Putamen (tissue), 1 donor: ENCODE data around the gene IQCK.

Source experiments
- DNase-seq: peaks from one replicate; pipeline ENCODE4 v3.0.0-alpha.2; 2016; ENCODE audit warnings: low spot score

The IQCK gene

GRCh38 chr16:19884611-19885450, 166.8 kb downstream of the IQCK start, which contains the start of gene GPRC5B:
Gene GPRC5B, minus strand, starts transcription at chr16:19884848. Its CDS starts 12,003 bp downstream, at chr16:19872845.
- peak; percentile 76 for DNase-seq

GRCh38 chr16:19885451-19886072, 167.5 kb downstream of the IQCK start:
- no peak for DNase-seq

- DNase-seq, result peak; percentile 86
Observed at GRCh38 chr16:19886073-19886941, 168.2 kb downstream of the IQCK start.

- DNase-seq, result no peak
Observed at GRCh38 chr16:19888834-19889233, 170.8 kb downstream of the IQCK start.

GRCh38 chr16:19890901-19891300, 172.8 kb downstream of the IQCK start:
- DNase-seq, result no peak

GRCh38 chr16:19892902-19893301, 174.8 kb downstream of the IQCK start:
- no peak for DNase-seq

GRCh38 chr16:19894586-19894985, 176.5 kb downstream of the IQCK start:
- no peak for DNase-seq

GRCh38 chr16:19896951-19897350, 178.9 kb downstream of the IQCK start:
- DNase-seq, result no peak

- DNase-seq, result no peak
Observed at GRCh38 chr16:19898166-19898565, 180.1 kb downstream of the IQCK start.

GRCh38 chr16:19898924-19899604, 181.0 kb downstream of the IQCK start:
- peak; percentile 49 for DNase-seq

GRCh38 chr16:19899605-19899955, 181.5 kb downstream of the IQCK start:
- no peak for DNase-seq

GRCh38 chr16:19901164-19901563, 183.1 kb downstream of the IQCK start:
- DNase-seq, result no peak

GRCh38 chr16:19907161-19907992, 189.3 kb downstream of the IQCK start:
- peak; percentile 37 for DNase-seq
